ENCODE measurements around the gene PDE6G.

PDE6G gene

DNA sequence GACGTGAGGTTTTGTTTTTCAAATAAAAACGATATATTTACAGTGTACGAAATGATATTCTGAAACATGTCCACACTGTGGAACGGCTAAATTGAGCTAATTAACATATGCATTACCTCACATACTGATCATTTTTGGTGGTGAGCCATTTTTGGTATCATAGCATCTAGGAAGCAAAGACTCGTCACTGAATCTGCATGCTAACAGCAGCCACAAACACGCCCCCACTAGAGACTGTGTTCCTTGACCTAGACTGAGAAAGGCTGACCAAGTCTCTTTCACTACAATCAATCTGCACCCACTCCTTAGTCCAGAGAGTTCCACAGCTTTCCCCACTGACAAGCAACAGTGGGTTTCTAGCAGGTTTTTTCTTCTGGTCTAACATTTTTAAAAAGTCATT is 48.9 kb downstream of the PDE6G start:
- ATAC-seq, result 0 out of 3 replicates have a peak, but pooled peaks have one; percentile 22
- TF ChIP-seq GLIS3 (CRISPR knock-in tag; IDR thresholded peaks at IDR 0.05), result no peak
- TF ChIP-seq, protein P1, sequence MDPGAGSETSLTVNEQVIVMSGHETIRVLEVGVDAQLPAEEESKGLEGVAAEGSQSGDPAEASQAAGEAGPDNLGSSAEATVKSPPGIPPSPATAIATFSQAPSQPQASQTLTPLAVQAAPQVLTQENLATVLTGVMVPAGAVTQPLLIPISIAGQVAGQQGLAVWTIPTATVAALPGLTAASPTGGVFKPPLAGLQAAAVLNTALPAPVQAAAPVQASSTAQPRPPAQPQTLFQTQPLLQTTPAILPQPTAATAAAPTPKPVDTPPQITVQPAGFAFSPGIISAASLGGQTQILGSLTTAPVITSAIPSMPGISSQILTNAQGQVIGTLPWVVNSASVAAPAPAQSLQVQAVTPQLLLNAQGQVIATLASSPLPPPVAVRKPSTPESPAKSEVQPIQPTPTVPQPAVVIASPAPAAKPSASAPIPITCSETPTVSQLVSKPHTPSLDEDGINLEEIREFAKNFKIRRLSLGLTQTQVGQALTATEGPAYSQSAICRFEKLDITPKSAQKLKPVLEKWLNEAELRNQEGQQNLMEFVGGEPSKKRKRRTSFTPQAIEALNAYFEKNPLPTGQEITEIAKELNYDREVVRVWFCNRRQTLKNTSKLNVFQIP (CRISPR knock-in tag; IDR thresholded peaks at IDR 0.05; ENCODE audit: borderline replicate concordance, low read depth), result no peak
- TF ChIP-seq, protein P2, sequence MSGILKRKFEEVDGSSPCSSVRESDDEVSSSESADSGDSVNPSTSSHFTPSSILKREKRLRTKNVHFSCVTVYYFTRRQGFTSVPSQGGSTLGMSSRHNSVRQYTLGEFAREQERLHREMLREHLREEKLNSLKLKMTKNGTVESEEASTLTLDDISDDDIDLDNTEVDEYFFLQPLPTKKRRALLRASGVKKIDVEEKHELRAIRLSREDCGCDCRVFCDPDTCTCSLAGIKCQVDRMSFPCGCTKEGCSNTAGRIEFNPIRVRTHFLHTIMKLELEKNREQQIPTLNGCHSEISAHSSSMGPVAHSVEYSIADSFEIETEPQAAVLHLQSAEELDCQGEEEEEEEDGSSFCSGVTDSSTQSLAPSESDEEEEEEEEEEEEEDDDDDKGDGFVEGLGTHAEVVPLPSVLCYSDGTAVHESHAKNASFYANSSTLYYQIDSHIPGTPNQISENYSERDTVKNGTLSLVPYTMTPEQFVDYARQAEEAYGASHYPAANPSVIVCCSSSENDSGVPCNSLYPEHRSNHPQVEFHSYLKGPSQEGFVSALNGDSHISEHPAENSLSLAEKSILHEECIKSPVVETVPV (CRISPR knock-in tag; IDR thresholded peaks at IDR 0.05), result no peak
- no peak for TF ChIP-seq ESRRG (CRISPR knock-in tag; IDR thresholded peaks at IDR 0.05)
- no peak for TF ChIP-seq ISL1 (CRISPR knock-in tag; IDR thresholded peaks at IDR 0.05)
- TF ChIP-seq BACH2 (CRISPR knock-in tag; IDR thresholded peaks at IDR 0.05; ENCODE audit: borderline replicate concordance), result no peak
- TF ChIP-seq CSDC2 (CRISPR knock-in tag; IDR thresholded peaks at IDR 0.05), result no peak
- no peak for TF ChIP-seq TCF4 (CRISPR knock-in tag; IDR thresholded peaks at IDR 0.05; ENCODE audit: borderline replicate concordance)
- TF ChIP-seq ZFP3 (CRISPR knock-in tag; IDR thresholded peaks at IDR 0.05), result no peak
- TF ChIP-seq, protein P3, sequence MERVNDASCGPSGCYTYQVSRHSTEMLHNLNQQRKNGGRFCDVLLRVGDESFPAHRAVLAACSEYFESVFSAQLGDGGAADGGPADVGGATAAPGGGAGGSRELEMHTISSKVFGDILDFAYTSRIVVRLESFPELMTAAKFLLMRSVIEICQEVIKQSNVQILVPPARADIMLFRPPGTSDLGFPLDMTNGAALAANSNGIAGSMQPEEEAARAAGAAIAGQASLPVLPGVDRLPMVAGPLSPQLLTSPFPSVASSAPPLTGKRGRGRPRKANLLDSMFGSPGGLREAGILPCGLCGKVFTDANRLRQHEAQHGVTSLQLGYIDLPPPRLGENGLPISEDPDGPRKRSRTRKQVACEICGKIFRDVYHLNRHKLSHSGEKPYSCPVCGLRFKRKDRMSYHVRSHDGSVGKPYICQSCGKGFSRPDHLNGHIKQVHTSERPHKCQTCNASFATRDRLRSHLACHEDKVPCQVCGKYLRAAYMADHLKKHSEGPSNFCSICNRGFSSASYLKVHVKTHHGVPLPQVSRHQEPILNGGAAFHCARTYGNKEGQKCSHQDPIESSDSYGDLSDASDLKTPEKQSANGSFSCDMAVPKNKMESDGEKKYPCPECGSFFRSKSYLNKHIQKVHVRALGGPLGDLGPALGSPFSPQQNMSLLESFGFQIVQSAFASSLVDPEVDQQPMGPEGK (CRISPR knock-in tag; IDR thresholded peaks at IDR 0.05; ENCODE audit: borderline replicate concordance), result no peak
- TF ChIP-seq ARNTL (CRISPR knock-in tag; IDR thresholded peaks at IDR 0.05; ENCODE audit: borderline replicate concordance, low read depth), result no peak
- no peak for TF ChIP-seq ZFP30 (CRISPR knock-in tag; IDR thresholded peaks at IDR 0.05)
- TF ChIP-seq OSR1 (CRISPR knock-in tag; IDR thresholded peaks at IDR 0.05), result no peak
- TF ChIP-seq ZNF70 (CRISPR knock-in tag; IDR thresholded peaks at IDR 0.05), result no peak

DNA sequence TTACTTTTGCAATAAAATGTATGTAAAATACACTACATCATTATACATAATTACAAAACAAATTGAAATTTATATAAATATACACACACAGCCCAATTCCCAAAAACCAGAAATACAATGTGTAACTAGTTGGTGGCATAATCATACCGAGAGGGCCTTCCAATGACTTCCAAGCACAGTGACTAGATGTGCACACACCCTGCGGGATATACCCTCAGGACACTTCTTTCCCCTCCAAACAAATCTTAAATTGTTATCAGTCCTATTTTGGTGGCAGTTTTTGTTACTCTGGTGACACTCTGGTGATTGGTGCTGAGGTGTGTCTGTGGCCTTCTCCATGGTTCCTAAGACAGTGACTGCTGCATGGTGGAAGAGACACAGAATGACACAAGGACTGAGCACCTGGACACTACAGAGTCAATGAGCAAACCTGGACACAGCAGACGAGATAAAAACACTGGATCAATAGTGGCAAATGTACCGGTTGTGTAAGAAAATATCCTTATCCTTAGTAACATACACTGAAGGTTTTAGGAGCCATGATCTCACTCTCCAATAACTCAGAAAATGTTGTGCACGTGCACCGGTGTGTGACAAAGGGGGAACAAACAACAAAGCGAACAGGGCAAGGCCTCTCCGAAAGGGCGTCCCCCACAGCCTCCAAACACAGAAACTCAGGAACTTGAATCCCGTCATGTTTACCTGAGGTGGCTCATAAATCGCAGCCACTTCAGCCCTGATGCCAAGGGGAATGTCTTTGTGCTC is 52.3 kb downstream of the PDE6G start:
- no peak for ATAC-seq
- TF ChIP-seq ZNF8 (CRISPR knock-in tag; IDR thresholded peaks at IDR 0.05) (no peak), ZNF70 (CRISPR knock-in tag; IDR thresholded peaks at IDR 0.05) (no peak)

DNA sequence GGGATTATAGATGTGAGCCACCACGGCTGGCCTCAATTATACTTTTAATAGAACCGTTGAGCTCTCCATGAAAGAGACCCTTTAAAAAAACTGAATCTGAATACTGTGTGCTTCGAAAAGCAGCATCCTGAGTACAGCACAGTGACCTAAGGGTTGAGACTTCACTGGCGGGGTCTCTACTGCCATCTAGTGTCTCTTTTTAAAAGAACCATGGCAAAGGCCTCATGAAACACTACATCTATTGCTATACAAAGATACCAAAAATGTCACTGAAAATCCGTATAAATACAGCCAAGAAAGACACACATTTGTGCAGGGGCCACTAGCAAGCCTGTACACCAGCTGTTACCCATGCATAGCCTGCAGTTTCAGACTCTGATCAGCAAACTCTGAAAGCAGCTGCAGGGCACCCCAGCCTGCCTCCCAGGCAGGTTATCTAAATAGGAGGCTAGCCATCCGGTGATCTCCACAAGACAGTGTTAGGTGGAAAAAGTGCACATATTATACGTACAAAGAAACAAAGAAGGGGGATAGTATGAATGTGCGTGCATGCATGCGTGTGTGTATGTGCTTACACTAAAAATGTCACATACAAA is 54.7 kb downstream of the PDE6G start:
- TF ChIP-seq PPARA (CRISPR knock-in tag; IDR thresholded peaks at IDR 0.05; ENCODE audit: borderline replicate concordance), result no peak
- ATAC-seq, result peak; percentile 91
